Mononuclear cell (primary cell): ENCODE results near the gene ASCL2. TPM values are rescaled to one million over a fixed set of nuclear protein-coding genes. Genes with fewer than 3 reads are reported as not detected.
"Not testable (repeated sequence)": the region's sequence is repeated elsewhere in the genome, so short reads cannot be mapped to it uniquely, and the experiment has no call there.

Experiments used
- H3K27me3 ChIP-seq: 2 replicates; pipeline ENCODE4 v1.6.0; 2011; ENCODE audit warnings: low read length, control low read depth; ENCODE audit not compliant: insufficient read depth
- H3K4me1 ChIP-seq: 2 replicates; pipeline ENCODE4 v1.5.1; 2011; ENCODE audit warnings: mild to moderate bottlenecking, low read length, control low read depth; ENCODE audit not compliant: insufficient read depth
- H3K4me3 ChIP-seq: 2 replicates; pipeline ENCODE4 v1.5.1; 2011; ENCODE audit warnings: mild to moderate bottlenecking, low read length, moderate library complexity
- H3K9me3 ChIP-seq: 2 replicates; pipeline ENCODE4 v1.5.1; 2011; ENCODE audit warnings: low read depth, mild to moderate bottlenecking, control low read depth, low read length
- total RNA-seq: library from RNA; depleted of rRNA; stranded (reverse); fragments of >200 nt; gene quantifications from one replicate; pipeline ENCODE4 v1.2.3, GENCODE V29; 2012

Gene ASCL2
- total RNA-seq, 1 donor: 2.3 TPM

GRCh38 chr11:2293984-2294925 is 23.9 kb upstream of the ASCL2 start:
- Histone ChIP-seq H3K4me3 (no peak overlapping the region), H3K27me3 (no peaks in the 10 kb centered on the region), H3K4me1 (peaks cover 32% of the 10 kb centered on the region), H3K9me3 (no peaks in the 10 kb centered on the region)

- Histone ChIP-seq H3K4me1 (peaks cover 25% of the 10 kb centered on the region), H3K9me3 (no peaks in the 10 kb centered on the region), H3K27me3 (no peaks in the 10 kb centered on the region), H3K4me3 (no peak overlapping the region)
Observed at GRCh38 chr11:2293531-2293971, 23.2 kb upstream of the ASCL2 start.

- Histone ChIP-seq H3K4me1 (peaks cover 24% of the 10 kb centered on the region), H3K4me3 (no peak overlapping the region), H3K9me3 (no peaks in the 10 kb centered on the region), H3K27me3 (no peaks in the 10 kb centered on the region)
Observed at GRCh38 chr11:2290351-2290841, 20.0 kb upstream of the ASCL2 start.

- Histone ChIP-seq H3K27me3 (no peaks in the 10 kb centered on the region), H3K4me1 (peaks cover 22% of the 10 kb centered on the region), H3K4me3 (no peak overlapping the region), H3K9me3 (no peaks in the 10 kb centered on the region)
Observed at GRCh38 chr11:2289859-2290258, 19.5 kb upstream of the ASCL2 start.

GRCh38 chr11:2289350-2289749 is 19.0 kb upstream of the ASCL2 start:
- Histone ChIP-seq H3K9me3 (no peaks in the 10 kb centered on the region), H3K4me3 (no peak overlapping the region), H3K4me1 (peaks cover 17% of the 10 kb centered on the region), H3K27me3 (no peaks in the 10 kb centered on the region)

GRCh38 chr11:2287091-2287490 is 16.7 kb upstream of the ASCL2 start:
- Histone ChIP-seq H3K9me3 (peaks cover 11% of the 10 kb centered on the region), H3K4me1 (peaks cover 6% of the 10 kb centered on the region), H3K27me3 (peaks cover 4% of the 10 kb centered on the region), H3K4me3 (no peak overlapping the region)

- not testable (repeated sequence) for H3K27me3 ChIP-seq, H3K4me3 ChIP-seq, H3K4me1 ChIP-seq
- H3K9me3 ChIP-seq: peaks cover 19% of the 10 kb centered on the region
Observed at GRCh38 chr11:2286350-2286749, 16.0 kb upstream of the ASCL2 start.

- Histone ChIP-seq H3K4me3 (no peak overlapping the region), H3K27me3 (peaks cover 10% of the 10 kb centered on the region), H3K9me3 (peaks cover 32% of the 10 kb centered on the region), H3K4me1 (no peaks in the 10 kb centered on the region)
Observed at GRCh38 chr11:2280208-2280607, 9.8 kb upstream of the ASCL2 start.

GRCh38 chr11:2277933-2278523 is 7.6 kb upstream of the ASCL2 start:
- peaks cover 10% of the 10 kb centered on the region for H3K27me3 ChIP-seq
- no peaks in the 10 kb centered on the region for H3K4me1 ChIP-seq

GRCh38 chr11:2277008-2277346 is 6.6 kb upstream of the ASCL2 start:
- Histone ChIP-seq H3K4me3 (no peak overlapping the region), H3K27me3 (peaks cover 5% of the 10 kb centered on the region), H3K4me1 (no peaks in the 10 kb centered on the region), H3K9me3 (peaks cover 19% of the 10 kb centered on the region)

More at GRCh38 chr11:2277933-2278523, 7.6 kb upstream of the ASCL2 start:
- peaks cover 30% of the 10 kb centered on the region for H3K9me3 ChIP-seq
- no peak overlapping the region for H3K4me3 ChIP-seq

GRCh38 chr11:2276280-2277007 is 6.1 kb upstream of the ASCL2 start:
- Histone ChIP-seq H3K4me3 (no peak overlapping the region), H3K4me1 (no peaks in the 10 kb centered on the region), H3K27me3 (peaks cover 7% of the 10 kb centered on the region), H3K9me3 (peaks cover 14% of the 10 kb centered on the region)

GRCh38 chr11:2275334-2276279 is 5.2 kb upstream of the ASCL2 start:
- H3K4me3 ChIP-seq: no peak overlapping the region
- peaks cover 12% of the 10 kb centered on the region for H3K9me3 ChIP-seq
- peaks cover 6% of the 10 kb centered on the region for H3K4me1 ChIP-seq
- H3K27me3 ChIP-seq: peaks cover 6% of the 10 kb centered on the region

GRCh38 chr11:2273771-2274170 is 3.4 kb upstream of the ASCL2 start:
- Histone ChIP-seq H3K4me1 (peaks cover 16% of the 10 kb centered on the region), H3K9me3 (no peaks in the 10 kb centered on the region), H3K4me3 (no peak overlapping the region), H3K27me3 (peaks cover 6% of the 10 kb centered on the region)

GRCh38 chr11:2273311-2273710 is 2.9 kb upstream of the ASCL2 start:
- peaks cover 6% of the 10 kb centered on the region for H3K27me3 ChIP-seq
- H3K4me1 ChIP-seq: peaks cover 21% of the 10 kb centered on the region
- H3K4me3 ChIP-seq: no peak overlapping the region
- no peaks in the 10 kb centered on the region for H3K9me3 ChIP-seq
